MCF 10A (cell line): Measurements from ENCODE around the gene NPHS2. TPM values are rescaled to one million over a fixed set of nuclear protein-coding genes. Genes with fewer than 3 reads are reported as not detected.

Source experiments
- BruUV-seq: library from RNA; stranded (reverse); fragments of 400-500 nt; replicated peaks from 2 replicates; lab custom pipeline; 2021; lab: Mats Ljungman, UMichigan
- CTCF ChIA-PET: fragments of 300-600 bp; sonication (Branson Sonifier 250); formaldehyde crosslinking; extraction: SDS; loops from one replicate; lab custom pipeline; 2021; ENCODE audit warnings: antibody characterized with exemption, inconsistent platforms; lab: Yijun Ruan, JAX
- POLR2A ChIA-PET: fragments of 300-600, 350-650 bp; sonication (Branson Sonifier 250); formaldehyde crosslinking; extraction: SDS; loops from one replicate; lab custom pipeline; 2020; ENCODE audit warnings: antibody characterized with exemption, inconsistent platforms; lab: Yijun Ruan, JAX
- DNase-seq: peaks from one replicate; pipeline ENCODE4 v3.0.0-alpha.2; 2018; ENCODE audit not compliant: unreplicated experiment
- H3K27ac Mint-ChIP-seq: one replicate; pipeline ENCODE4 v1.8.0; 2022; ENCODE audit warnings: mild to moderate bottlenecking, low read depth, mixed read lengths; ENCODE audit not compliant: unreplicated experiment
- H3K27me3 Mint-ChIP-seq: one replicate; pipeline ENCODE4 v1.8.0; 2022; ENCODE audit warnings: mixed read lengths; ENCODE audit not compliant: insufficient read depth, unreplicated experiment
- H3K36me3 Mint-ChIP-seq: one replicate; pipeline ENCODE4 v1.8.0; 2022; ENCODE audit warnings: mild to moderate bottlenecking, moderate library complexity, mixed read lengths; ENCODE audit not compliant: insufficient read depth, unreplicated experiment
- H3K4me1 Mint-ChIP-seq: one replicate; pipeline ENCODE4 v1.8.0; 2022; ENCODE audit warnings: mixed read lengths; ENCODE audit not compliant: insufficient read depth, unreplicated experiment
- H3K4me3 Mint-ChIP-seq: one replicate; pipeline ENCODE4 v1.8.0; 2022; ENCODE audit warnings: mild to moderate bottlenecking, moderate library complexity, mixed read lengths; ENCODE audit not compliant: unreplicated experiment
- H3K9me3 Mint-ChIP-seq: one replicate; pipeline ENCODE4 v1.8.0; 2022; ENCODE audit warnings: mixed read lengths; ENCODE audit not compliant: unreplicated experiment
- CTCF ChIP-seq: fragments of 200-600 bp; IDR thresholded peaks from one replicate; pipeline ENCODE4 v1.8.0; 2022; ENCODE audit warnings: antibody characterized with exemption, mild to moderate bottlenecking; ENCODE audit not compliant: unreplicated experiment
- intact Hi-C: fragments of 100-400 bp; cut with micrococcal nuclease; formaldehyde crosslinking; loops from 2 replicates; pipeline ENCODE4 v1.14.1; 2022
- total RNA-seq: library from RNA; stranded (reverse); gene quantifications from 2 replicates; pipeline ENCODE4 v1.2.3, GENCODE V29; 2022

NPHS2 gene
- total RNA-seq, 1 experiment from 2014 or later: not detected

- no peak overlapping the region for H3K4me3 Mint-ChIP-seq
- CTCF ChIA-PET: interaction anchor here (0.6 to 2.0 kb wide), 3 partner anchors 13 to 264 kb away, joined by 3 to 6 read pairs (median 4); no protein-coding TSS in a partner anchor
- H3K9me3 Mint-ChIP-seq: no peaks in the 10 kb centered on the region
- TF ChIP-seq CTCF: no peak
- no TSS peak for BruUV-seq
- DNase-seq: peak; percentile 79
- H3K27me3 Mint-ChIP-seq: peaks cover 11% of the 10 kb centered on the region
- H3K27ac Mint-ChIP-seq: no peak overlapping the region
- H3K4me1 Mint-ChIP-seq: peaks cover 14% of the 10 kb centered on the region
- intact Hi-C loops: no loop called here
- H3K36me3 Mint-ChIP-seq: no peaks in the 10 kb centered on the region
- POLR2A ChIA-PET: interaction anchor here (0.6 to 1.2 kb wide), 2 partner anchors 13 to 403 kb away, joined by 3 read pairs; no protein-coding TSS in a partner anchor
These were observed 24.7 kb downstream of the NPHS2 start for GRCh38 chr1:179550746-179551682.

DNA sequence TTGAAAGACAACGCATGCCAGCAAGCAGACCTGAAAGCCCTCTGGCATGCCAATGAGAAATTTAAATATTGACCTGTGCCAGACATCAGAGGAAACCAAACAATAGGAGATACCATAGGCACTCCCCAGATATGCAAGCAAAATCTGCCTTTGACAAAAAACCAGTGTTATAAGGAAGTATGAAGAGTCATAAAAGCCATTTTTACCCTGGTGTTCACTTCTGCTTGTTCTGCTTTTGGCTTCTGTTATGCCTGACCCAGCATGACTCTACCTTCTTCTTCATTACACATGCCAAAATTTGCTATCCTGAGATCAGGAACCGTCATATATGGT is 26.4 kb downstream of the NPHS2 start:
- POLR2A ChIA-PET: no interaction called here
- CTCF ChIA-PET: no interaction called here
- Mint-ChIP-seq H3K4me1 (peaks cover 14% of the 10 kb centered on the region), H3K27ac (no peak overlapping the region), H3K27me3 (no peaks in the 10 kb centered on the region), H3K36me3 (no peaks in the 10 kb centered on the region), H3K4me3 (no peak overlapping the region), H3K9me3 (no peaks in the 10 kb centered on the region)
- no peak for TF ChIP-seq CTCF
- intact Hi-C loops: no loop called here
- BruUV-seq: no TSS peak
- DNase-seq: no peak

GRCh38 chr1:179548666-179549367 is 26.9 kb downstream of the NPHS2 start:
- no TSS peak for BruUV-seq
- no peak for DNase-seq
- no peaks in the 10 kb centered on the region for H3K27me3 Mint-ChIP-seq
- H3K4me1 Mint-ChIP-seq: peaks cover 14% of the 10 kb centered on the region
- CTCF ChIA-PET: interaction anchor here (0.5 kb wide), 1 partner anchor 93 kb away, joined by 3 read pairs; no protein-coding TSS in a partner anchor
- H3K27ac Mint-ChIP-seq: no peak overlapping the region
- POLR2A ChIA-PET: no interaction called here
- intact Hi-C loops: no loop called here
- H3K4me3 Mint-ChIP-seq: no peak overlapping the region
- H3K9me3 Mint-ChIP-seq: no peaks in the 10 kb centered on the region
- no peaks in the 10 kb centered on the region for H3K36me3 Mint-ChIP-seq
- TF ChIP-seq CTCF: no peak

- POLR2A ChIA-PET: interaction anchor here (0.8 to 1.1 kb wide), 3 partner anchors 9 to 32 kb away, joined by 3 to 5 read pairs (median 3); no protein-coding TSS in a partner anchor
- no peaks in the 10 kb centered on the region for H3K27me3 Mint-ChIP-seq
- H3K4me3 Mint-ChIP-seq: no peak overlapping the region
These were observed 28.7 kb downstream of the NPHS2 start for GRCh38 chr1:179547021-179547535.

More at GRCh38 chr1:179547021-179547535, 28.7 kb downstream of the NPHS2 start:
- no peaks in the 10 kb centered on the region for H3K36me3 Mint-ChIP-seq
- BruUV-seq: no TSS peak
- CTCF ChIA-PET: interaction anchor here (0.6 to 1.5 kb wide), 4 partner anchors 13 to 425 kb away, joined by 3 to 5 read pairs (median 4); no protein-coding TSS in a partner anchor
- no peaks in the 10 kb centered on the region for H3K9me3 Mint-ChIP-seq
- TF ChIP-seq CTCF: no peak
- intact Hi-C loops: no loop called here
- H3K27ac Mint-ChIP-seq: no peak overlapping the region
- DNase-seq: no peak
- H3K4me1 Mint-ChIP-seq: peaks cover 14% of the 10 kb centered on the region
